Transverse colon (tissue), 3 donors: ENCODE measurements around the gene EPM2A.

Experiments
- POLR2A ChIP-seq: fragments of 450-650 bp; IDR thresholded peaks from one replicate; pipeline ENCODE4 v1.6.1; 2016; ENCODE audit warnings: antibody characterized with exemption, mild to moderate bottlenecking, moderate library complexity
- TF ChIP-seq, protein P1 (sequence below), 5 experiments: fragments of 200-600 bp in 3 of 5; fragments of 450-650 bp in 2 of 5; sonication (generic) in 3 of 5; IDR thresholded peaks; 1 replicate in 2 of 5; 2 replicates in 3 of 5; pipeline ENCODE4 v1.5.1; 2016 to 2017; ENCODE audit warnings: antibody characterized with exemption in 5 of 5, inconsistent platforms in 3 of 5, mild to moderate bottlenecking in 2 of 5, moderate library complexity in 1 of 5

DNA sequence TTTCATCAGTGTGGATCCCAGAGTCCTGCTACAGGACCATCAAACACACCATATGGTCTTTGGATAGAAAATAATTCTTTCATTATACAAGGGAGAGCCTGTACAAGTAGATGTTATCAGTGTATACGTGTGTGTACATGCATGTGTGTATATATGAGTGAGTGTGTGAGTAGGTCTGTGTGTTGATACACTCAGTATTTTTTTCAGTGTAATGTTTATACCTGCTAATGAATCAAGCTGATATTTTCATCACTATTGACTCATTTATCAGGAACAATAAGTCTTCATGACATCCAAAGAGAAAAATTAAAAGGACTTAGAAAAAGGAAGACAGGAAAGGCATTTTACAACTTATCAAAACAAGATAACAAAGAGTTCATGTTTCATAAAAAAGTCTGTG is 66.5 kb downstream of the EPM2A start:
- TF ChIP-seq, protein P1, sequence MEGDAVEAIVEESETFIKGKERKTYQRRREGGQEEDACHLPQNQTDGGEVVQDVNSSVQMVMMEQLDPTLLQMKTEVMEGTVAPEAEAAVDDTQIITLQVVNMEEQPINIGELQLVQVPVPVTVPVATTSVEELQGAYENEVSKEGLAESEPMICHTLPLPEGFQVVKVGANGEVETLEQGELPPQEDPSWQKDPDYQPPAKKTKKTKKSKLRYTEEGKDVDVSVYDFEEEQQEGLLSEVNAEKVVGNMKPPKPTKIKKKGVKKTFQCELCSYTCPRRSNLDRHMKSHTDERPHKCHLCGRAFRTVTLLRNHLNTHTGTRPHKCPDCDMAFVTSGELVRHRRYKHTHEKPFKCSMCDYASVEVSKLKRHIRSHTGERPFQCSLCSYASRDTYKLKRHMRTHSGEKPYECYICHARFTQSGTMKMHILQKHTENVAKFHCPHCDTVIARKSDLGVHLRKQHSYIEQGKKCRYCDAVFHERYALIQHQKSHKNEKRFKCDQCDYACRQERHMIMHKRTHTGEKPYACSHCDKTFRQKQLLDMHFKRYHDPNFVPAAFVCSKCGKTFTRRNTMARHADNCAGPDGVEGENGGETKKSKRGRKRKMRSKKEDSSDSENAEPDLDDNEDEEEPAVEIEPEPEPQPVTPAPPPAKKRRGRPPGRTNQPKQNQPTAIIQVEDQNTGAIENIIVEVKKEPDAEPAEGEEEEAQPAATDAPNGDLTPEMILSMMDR (IDR thresholded peaks at IDR 0.05) = no peak
- no peak for TF ChIP-seq POLR2A
